COLO829 (cell line): ENCODE results near the gene ZBTB37.
A peak's percentile ranks its signal among the peaks of the same experiment; 100 is the strongest.
"Not testable (repeated sequence)": the region's sequence is repeated elsewhere in the genome, so short reads cannot be mapped to it uniquely, and the experiment has no call there.

Experiments
- DNase-seq: peaks from one replicate; pipeline ENCODE4 v3.0.0; 2012; ENCODE audit warnings: low spot score

ZBTB37 gene, protein sequence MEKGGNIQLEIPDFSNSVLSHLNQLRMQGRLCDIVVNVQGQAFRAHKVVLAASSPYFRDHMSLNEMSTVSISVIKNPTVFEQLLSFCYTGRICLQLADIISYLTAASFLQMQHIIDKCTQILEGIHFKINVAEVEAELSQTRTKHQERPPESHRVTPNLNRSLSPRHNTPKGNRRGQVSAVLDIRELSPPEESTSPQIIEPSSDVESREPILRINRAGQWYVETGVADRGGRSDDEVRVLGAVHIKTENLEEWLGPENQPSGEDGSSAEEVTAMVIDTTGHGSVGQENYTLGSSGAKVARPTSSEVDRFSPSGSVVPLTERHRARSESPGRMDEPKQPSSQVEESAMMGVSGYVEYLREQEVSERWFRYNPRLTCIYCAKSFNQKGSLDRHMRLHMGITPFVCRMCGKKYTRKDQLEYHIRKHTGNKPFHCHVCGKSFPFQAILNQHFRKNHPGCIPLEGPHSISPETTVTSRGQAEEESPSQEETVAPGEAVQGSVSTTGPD

DNA sequence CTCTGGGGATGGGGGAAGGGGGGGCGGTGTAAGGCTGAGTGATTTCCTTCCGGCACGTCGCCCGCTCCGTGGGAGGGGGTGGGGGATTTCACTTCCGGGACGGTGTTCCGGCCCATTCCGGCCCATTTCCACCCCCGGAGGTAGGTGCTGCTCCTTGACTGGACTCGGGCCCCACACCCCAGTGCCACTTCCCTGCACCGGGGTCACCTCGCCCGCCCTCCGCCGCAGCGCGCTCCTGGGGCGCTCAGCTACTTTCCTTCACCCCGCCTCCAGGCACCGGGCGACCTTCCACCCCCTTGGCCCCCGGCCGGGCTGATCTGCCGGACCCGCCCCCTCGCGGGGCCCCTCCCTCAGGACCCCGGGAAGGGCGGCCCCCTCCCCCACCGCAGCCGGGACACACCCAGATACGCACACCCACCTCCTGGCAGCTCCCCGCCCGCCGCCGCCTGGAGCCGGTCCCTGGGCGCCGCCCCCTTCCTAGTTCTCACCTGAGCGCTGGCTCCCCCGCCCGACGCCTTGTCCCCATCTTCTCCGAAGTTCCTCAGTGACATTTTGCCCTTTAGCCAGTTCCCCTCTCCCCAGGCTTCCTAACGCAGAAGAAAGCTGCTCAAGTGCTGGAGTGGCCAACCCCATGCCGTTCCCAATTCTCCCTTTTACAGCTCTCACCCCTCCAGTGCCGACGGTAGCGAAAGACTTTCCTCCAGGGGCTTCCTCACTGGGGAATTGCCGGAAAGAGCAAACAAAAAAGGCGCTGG is at the start of gene ZBTB37:
Gene ZBTB37, plus strand, starts transcription at position 115 of the 755 bp plus-strand sequence. CDS start 1,846 bp downstream, outside the sequence.
- DNase-seq = peak; percentile 48

DNA sequence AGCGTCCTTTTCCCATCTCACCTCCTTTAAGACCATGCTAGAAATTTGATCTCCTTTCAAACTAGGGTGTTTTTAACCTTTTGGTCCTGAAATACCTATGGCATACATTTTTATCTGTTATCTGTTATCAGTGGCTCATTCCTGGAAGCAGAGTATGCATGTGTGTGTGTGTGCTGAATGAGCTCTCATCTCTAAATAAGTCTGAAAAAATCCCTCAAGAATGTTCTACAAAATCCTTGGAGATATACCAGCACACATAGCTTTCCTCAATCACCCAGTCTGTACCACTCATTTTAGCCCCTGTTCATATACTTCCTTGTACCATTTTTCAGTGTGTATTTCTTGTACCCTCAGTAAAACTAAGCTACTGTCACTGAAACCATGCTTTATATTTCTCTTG is 49.7 kb upstream of the ZBTB37 start:
- DNase-seq = no peak

- DNase-seq = no peak
These were observed 46.5 kb upstream of the ZBTB37 start for GRCh38 chr1:173821680-173822079.

GRCh38 chr1:173823781-173824314 is 44.3 kb upstream of the ZBTB37 start:
- no peak for DNase-seq

GRCh38 chr1:173824315-173825081 is 43.7 kb upstream of the ZBTB37 start, which contains the start of the genes CENPL and DARS2:
TSS of gene CENPL (minus strand) at chr1:173824883. CDS start at chr1:173811299, 13,584 bp downstream.
TSS of gene DARS2 (plus strand) at chr1:173824673. CDS start at chr1:173825230, 557 bp downstream.
- peak; percentile 98 for DNase-seq

DNA sequence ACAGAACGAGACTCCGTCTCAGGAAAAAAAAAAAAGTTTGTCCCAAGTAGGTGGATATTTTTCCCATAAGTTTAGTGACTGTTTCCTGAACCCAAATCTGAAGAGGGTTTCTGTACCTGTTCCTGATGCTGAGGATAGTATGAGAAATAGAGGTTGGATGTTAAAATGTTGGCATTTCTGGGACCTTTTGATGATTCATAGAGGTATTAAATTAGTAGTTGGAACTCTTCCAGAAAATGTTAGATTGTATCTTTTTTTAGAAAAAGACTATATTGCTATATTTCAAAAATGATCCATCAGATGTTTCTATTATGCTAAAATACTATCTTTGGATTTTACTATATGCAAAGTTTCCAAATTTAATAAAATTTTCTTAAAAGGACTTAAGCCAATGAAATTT is 40.6 kb upstream of the ZBTB37 start:
- no peak for DNase-seq

DNA sequence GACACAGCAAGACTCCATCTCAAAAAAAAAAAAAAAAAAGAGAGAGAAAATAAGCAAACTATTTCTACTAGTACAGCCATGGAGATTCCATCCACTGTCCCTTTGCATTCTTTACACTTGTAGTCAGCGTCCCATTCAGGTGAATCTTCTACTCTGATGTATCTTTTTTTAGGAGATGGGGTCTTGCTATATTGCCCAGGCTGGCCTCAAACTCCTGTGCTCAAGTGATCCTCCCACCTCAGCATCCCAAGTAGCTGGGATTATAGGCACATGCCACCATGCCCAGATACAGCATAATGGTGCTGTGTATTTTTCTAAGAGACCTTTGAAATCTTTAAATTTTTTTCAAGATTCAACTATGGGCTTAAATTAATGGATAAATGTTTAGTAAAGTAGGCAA is 35.4 kb upstream of the ZBTB37 start:
- DNase-seq = no peak

GRCh38 chr1:173852105-173852504 is 16.1 kb upstream of the ZBTB37 start:
- no peak for DNase-seq

- no peak for DNase-seq
These were observed 15.1 kb upstream of the ZBTB37 start for GRCh38 chr1:173853074-173853473.

DNA sequence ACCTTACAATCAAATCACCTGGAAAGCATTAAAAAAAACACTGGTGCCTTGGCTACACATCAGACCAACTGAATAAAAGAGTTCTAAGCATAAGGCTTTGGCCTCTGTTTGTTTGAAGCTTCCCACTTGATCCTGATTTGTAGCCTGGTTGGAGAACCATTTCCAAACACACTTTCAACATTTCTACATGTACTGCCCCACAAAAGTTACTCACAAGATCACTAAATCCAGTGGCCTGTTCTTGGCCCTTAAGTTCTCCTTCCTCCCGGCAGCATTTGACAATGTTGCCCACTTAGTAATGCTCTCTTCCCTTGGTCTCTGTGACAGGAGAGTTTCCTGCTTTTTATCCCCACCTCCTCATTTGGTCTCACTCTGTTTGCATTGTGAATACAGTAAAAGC is 12.2 kb upstream of the ZBTB37 start:
- DNase-seq = no peak

GRCh38 chr1:173856903-173857302 is 11.3 kb upstream of the ZBTB37 start:
- DNase-seq = no peak

GRCh38 chr1:173857363-173857917 is 10.7 kb upstream of the ZBTB37 start:
- DNase-seq = no peak

- not testable (repeated sequence) for DNase-seq
These were observed 8.6 kb upstream of the ZBTB37 start for GRCh38 chr1:173859547-173859946.

DNA sequence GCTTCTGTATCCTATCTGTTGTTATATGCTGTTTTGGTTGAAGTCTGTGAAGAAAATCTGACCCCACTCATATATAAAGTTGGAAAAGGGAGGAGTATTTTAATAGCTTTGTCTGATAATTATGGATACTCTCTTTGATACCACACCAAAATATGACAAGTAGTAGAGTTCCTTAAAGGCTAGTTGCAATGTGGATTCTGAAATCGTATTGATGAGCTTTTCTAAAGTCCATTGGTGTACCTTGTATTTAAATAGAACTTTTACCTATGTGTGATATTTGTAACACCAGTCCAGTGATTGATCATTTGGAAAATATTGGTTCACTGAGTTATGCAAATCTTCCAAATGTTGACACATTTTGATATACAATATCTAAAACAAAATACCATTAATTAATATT is 8.1 kb upstream of the ZBTB37 start:
- no peak for DNase-seq

DNA sequence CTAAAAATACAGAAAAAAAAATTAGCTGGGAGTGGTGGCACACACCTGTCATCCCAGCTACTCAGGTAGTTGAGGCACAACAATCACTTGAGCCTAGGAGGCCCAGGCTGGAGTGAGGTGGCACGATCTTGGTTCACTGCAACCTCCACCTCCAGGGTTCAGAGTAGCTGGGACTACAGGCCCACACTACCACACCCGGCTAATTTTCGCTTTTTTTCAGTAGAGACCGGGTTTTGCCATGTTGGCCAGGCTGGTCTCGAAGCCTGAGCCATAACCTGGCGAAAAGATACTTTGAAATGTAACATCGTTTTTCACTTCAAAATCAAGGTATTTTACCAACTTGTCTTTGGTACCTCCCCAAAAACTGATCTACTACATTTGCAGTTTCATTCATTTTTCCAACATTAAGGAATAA is 6.4 kb upstream of the ZBTB37 start:
- no peak for DNase-seq

GRCh38 chr1:173862146-173862768 is 5.9 kb upstream of the ZBTB37 start:
- DNase-seq = not testable (repeated sequence)

DNA sequence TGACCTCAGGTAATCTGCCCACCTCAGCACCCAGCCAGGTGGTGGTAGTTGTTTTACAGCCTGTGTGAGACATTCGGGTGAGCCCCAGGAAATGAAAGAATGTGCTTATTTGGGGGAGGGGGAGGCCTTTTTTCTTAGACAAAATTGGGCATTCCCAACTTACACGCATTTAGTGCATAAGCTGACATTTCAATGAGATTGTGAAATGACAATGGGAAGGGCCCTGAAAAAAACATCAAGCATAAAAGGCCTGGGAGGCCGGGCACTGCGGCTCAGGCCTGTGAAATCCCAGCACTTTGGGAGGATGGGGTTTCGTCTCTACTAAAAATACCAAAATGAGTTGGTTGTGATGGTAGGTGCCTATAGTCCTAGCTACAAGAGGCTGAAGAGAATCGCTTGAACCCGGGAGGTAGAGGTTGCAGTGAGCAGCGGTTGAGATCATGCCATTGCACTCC is 5.4 kb upstream of the ZBTB37 start:
- no peak for DNase-seq

DNA sequence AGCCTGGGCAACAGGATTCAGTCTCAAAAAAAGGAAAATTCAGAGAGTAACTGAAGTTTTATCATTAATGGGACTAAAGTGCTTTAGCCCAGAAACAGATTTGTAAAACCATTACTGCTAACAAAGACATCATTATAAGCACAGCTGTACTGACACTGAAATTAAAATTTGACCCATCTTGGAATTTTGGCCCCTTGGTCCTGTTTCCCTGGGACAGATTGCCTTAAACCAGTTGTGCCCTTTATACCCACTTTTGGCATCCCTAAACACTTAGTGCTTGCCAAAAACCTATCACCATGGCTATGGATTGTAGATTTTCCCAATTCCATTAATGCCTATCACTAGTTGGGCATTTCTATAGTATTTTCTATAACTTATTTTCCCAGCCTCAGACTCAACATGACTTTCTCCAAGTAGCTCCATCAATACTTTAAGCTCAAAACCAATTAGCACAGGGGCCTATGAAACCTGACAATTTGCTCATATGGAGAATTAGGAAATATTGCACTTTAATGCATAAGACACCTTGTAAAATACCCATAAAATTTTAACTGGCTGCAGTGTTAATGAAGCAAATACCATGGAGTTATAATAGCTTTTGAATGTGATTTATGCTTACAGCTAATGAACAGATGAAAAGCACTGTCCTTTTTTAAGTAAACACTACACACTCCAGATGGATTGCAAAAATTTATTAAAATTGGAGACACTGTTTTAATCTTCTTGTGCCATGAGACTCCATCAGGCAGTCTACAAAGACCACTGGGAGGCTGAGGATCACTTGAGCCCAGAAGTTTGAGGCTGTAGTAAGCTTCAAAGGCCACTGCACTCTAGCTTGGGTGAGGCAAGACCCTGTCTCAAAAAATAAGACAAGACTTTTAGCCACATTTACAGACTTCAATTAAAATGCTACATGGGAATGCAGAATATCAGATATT is 4.7 kb upstream of the ZBTB37 start:
- DNase-seq = no peak

DNA sequence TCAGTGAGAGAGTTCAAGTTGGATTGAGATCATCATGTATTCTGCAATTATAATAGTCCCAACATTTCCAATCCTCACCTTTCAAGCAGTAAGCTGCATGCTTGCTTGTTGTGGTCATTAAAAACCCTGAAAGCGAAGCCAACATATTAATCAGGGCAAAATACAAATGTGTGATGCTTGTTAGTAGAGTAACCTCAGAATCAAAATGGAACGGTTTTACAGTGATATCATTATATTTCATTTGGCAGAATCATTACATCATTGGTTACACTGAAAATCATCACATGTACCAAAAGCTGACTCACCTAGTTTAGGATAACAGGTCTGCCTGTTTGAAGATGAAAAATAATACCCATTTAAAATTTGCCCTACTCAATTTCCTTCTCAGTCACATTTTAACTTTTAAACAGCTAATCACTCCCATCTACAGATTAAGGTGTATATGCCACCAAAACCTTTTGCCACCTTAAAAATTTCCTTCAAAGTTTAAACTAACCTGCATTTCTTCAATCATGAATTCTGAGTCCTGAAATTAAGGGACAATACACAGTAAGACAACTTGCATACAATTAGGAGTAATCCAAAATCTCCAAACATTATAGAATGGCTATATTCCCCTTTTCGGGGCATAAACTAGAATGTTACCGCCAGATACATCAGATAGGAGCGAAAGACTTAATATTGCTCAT is 3.9 kb upstream of the ZBTB37 start:
- no peak for DNase-seq
